AG09319 (cell line): ENCODE results near the gene VSTM4.

Experiments used
- DNase-seq: peaks from one replicate; pipeline ENCODE4 v3.0.0-alpha.2; 2010; ENCODE audit warnings: low read depth; ENCODE audit errors: extremely low read depth
- TF ChIP-seq, protein P1 (sequence below): IDR thresholded peaks from 2 replicates; pipeline ENCODE4 v1.5.1; 2011; ENCODE audit warnings: low read depth, mild to moderate bottlenecking, inconsistent platforms, low read length, moderate library complexity

Gene VSTM4

DNA sequence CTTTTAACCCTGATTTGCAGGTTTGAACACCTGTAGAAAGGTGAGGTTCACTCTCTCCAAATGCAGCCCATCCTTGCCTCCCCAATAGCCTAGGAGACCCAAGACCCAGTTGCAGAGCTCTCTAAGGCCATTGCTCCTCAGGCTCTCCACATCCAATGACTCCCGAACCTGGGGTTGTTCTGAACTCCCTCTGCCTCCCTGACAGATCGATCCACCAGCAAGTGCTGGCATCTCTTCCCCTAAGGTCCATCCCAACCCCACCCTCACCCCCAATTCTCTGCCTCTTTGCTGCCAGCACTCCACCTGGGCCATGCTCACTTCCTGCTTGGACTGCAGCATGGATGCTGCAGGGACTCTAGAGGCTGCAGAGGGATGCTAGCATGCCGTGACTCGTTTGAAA is 37.8 kb upstream of the VSTM4 start:
- no peak for DNase-seq
- TF ChIP-seq, protein P1, sequence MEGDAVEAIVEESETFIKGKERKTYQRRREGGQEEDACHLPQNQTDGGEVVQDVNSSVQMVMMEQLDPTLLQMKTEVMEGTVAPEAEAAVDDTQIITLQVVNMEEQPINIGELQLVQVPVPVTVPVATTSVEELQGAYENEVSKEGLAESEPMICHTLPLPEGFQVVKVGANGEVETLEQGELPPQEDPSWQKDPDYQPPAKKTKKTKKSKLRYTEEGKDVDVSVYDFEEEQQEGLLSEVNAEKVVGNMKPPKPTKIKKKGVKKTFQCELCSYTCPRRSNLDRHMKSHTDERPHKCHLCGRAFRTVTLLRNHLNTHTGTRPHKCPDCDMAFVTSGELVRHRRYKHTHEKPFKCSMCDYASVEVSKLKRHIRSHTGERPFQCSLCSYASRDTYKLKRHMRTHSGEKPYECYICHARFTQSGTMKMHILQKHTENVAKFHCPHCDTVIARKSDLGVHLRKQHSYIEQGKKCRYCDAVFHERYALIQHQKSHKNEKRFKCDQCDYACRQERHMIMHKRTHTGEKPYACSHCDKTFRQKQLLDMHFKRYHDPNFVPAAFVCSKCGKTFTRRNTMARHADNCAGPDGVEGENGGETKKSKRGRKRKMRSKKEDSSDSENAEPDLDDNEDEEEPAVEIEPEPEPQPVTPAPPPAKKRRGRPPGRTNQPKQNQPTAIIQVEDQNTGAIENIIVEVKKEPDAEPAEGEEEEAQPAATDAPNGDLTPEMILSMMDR = no peak

- DNase-seq = no peak
- TF ChIP-seq, protein P1 = no peak
Observed at GRCh38 chr10:49152663-49153062, 37.3 kb upstream of the VSTM4 start.

- no peak for DNase-seq
- TF ChIP-seq, protein P1 = no peak
Observed at GRCh38 chr10:49152037-49152436, 36.7 kb upstream of the VSTM4 start.

DNA sequence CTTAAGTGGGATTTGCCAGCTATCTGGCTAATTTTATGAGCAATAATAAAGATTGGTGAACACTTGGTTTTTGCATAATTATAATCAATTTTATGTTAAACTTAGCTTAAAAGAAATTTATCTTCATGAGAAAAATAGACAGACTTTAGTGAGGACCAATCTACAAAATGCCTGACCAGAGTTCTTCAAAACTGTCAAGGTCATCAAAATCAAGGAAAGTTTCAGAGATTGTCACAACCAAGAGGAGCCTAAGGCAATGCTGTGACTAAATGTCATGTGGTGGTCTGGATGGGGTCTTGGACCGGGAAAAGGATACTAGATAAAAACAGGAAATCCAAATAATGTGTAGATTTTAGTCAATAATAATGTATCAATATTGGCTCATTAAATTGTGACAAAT is 36.2 kb upstream of the VSTM4 start:
- DNase-seq = no peak
- TF ChIP-seq, protein P1 = no peak

DNA sequence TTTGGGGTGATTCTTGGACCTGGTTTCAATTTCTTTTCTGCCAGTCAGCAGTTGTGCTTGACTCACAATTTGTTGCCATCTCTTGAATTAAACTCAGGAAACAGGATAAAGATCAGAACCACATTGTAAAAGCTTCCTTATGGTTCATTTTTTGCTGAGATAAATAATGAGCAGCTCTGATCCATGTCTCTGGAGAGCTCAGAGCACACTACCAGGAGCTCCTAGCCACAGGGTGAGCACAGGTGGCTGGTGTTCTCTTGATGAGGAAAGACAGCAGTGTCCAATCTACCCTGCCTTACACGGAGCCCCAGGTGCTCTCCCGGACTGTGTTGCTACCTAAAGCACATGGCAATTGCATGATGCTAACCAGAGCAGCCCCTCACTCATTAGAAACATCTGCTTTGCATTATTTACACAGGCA is 35.7 kb upstream of the VSTM4 start:
- TF ChIP-seq, protein P1 = no peak
- no peak for DNase-seq

- TF ChIP-seq, protein P1 = no peak
- no peak for DNase-seq
Observed at GRCh38 chr10:49150426-49150825, 35.1 kb upstream of the VSTM4 start.

- TF ChIP-seq, protein P1 = no peak
- DNase-seq = no peak
Observed at GRCh38 chr10:49149881-49150280, 34.6 kb upstream of the VSTM4 start.
